HL-60 (cell line): Measurements from ENCODE around the gene MACROD1.

Experiments used
- DNase-seq, 2 experiments: peaks; one replicate each; pipeline ENCODE4 v3.0.0-alpha.2; 2010 to 2020; ENCODE audit warnings: low read depth in 1 of 2, low spot score in 1 of 2
- H3K27ac ChIP-seq: fragments of 250-450 bp; sonication (Bioruptor Pico); replicated peaks from 2 replicates; pipeline ENCODE4 v1.5.1; 2020; ENCODE audit warnings: mild to moderate bottlenecking, moderate library complexity
- H3K27me3 ChIP-seq: fragments of 250-450 bp; sonication (Bioruptor Pico); 2 replicates; pipeline ENCODE4 v1.5.1; 2021; ENCODE audit warnings: mild to moderate bottlenecking, moderate library complexity; ENCODE audit not compliant: insufficient read depth, poor library complexity, severe bottlenecking
- H3K4me3 ChIP-seq: replicated peaks from 2 replicates; pipeline ENCODE4 v1.5.1; 2011; ENCODE audit warnings: mild to moderate bottlenecking, control low read depth, low read length; ENCODE audit not compliant: insufficient read depth
- CTCF ChIP-seq: IDR thresholded peaks from one replicate; pipeline ENCODE4 v1.5.1; 2011; ENCODE audit warnings: low read length, control low read depth, inconsistent platforms; ENCODE audit not compliant: insufficient read depth
- GABPA ChIP-seq: IDR thresholded peaks from 2 replicates; pipeline ENCODE4 v1.6.1; 2012; ENCODE audit warnings: low read depth
- POLR2AphosphoS5 ChIP-seq: IDR thresholded peaks from 2 replicates; pipeline ENCODE4 v1.6.1; 2012; ENCODE audit warnings: low read depth
- REST ChIP-seq: IDR thresholded peaks from 2 replicates; pipeline ENCODE4 v1.6.1; 2012; ENCODE audit warnings: low read depth; ENCODE audit not compliant: insufficient replicate concordance
- SPI1 ChIP-seq: IDR thresholded peaks from 2 replicates; pipeline ENCODE4 v1.6.1; 2012; ENCODE audit warnings: low read depth, mild to moderate bottlenecking, borderline replicate concordance

MACROD1 gene

DNA sequence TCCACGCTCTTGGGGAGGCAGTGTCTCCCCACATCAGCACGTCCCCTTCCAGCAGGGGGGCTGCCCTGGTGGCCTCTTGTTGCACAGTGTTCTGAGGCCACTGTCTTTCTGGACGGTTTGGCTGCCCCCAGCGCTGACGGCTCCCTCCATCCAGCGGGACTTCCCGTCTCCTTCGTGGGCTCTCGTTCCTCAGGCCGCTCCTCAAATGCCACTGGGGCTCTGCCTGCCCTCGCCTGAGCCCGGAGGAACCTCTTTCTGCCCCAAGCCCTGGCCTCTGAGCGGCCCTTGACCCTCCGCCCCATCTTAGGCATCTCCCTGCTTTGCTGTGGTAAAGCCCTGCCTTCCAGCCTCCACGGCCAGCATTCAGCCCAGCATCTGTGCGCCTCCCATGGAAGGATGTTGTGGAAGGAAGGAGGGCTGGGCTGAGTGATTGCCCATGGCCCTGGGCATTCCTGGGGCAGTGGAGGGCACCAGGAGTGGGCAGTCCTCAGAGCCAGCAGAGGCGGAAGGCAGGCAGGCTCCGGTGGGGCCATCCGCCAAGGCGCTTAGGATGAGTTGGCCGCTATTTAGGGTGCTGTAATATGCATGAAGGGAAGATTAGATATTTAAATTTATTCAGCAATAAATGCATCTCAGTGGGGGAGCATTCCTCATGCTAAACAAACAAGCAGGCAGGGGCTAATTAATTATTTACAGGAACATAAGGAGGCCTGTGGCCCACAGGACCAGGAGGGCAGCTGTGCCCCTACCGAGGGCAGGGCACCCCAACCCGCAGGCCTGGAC, 161.9 kb downstream of the MACROD1 start:
- TF ChIP-seq SPI1 = no peak
- no peak for TF ChIP-seq REST
- TF ChIP-seq GABPA = no peak
- no peak for TF ChIP-seq POLR2AphosphoS5
- TF ChIP-seq CTCF = no peak
- DNase-seq = no peak
- Histone ChIP-seq H3K27ac (no peak overlapping the region), H3K4me3 (no peak overlapping the region), H3K27me3 (no peaks in the 10 kb centered on the region)

DNA sequence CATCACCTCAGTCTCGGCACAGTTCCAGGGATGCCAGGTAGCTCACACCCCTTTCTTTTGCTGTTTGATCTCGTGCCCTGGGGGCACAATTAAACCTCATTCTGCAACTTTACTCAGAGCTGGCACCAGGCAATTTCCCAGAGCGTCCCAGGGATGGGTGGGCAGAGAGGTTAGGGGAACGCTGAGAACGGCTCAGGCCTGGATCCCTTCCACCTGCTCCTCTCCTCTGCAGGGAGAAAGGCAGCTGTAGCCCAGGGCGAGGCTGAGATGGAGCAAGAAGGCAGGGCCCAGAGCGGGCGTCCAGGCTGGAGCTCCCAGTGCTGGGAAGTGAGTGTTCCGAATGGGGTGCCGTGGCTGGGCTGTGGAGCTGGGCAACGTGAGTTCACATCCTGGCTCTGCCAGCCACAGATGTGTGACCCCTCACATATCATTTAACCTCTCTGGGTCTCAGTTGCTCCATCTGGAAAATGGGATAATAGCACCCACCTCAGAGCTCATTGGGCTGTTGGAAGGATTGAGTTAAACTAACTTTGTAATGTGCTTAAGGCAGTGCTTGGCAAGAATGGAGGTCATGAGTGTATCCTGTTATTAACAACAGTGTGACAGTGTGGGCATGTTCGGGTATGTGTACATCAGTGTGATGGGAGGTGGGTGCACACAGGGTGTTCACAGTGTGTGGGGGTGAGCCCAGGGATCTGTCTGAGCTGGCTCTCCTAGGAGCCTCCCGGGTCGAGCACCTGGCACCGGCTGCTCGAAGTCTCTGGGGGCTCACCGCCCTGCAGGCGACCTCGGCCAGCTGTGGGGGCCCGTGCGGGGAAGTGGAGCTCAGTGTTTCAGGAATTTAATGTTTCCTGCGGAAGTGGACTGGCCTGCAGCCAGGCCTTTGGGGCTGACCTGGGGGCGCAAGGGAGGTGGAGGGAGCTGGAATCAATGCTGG, 164.2 kb downstream of the MACROD1 start:
- TF ChIP-seq CTCF (no peak), SPI1 (no peak), REST (no peak), GABPA (no peak), POLR2AphosphoS5 (no peak; the same call in 1 of the 2 replicates)
- Histone ChIP-seq H3K4me3 (no peak overlapping the region), H3K27ac (no peak overlapping the region), H3K27me3 (no peaks in the 10 kb centered on the region)
- no peak for DNase-seq

- no peaks in the 10 kb centered on the region for H3K27me3 ChIP-seq
Observed at GRCh38 chr11:64000740-64001483, 165.0 kb downstream of the MACROD1 start.

More at GRCh38 chr11:64000740-64001483, 165.0 kb downstream of the MACROD1 start:
- TF ChIP-seq POLR2AphosphoS5 (no peak), GABPA (no peak), REST (no peak), CTCF (no peak), SPI1 (no peak)
- Histone ChIP-seq H3K4me3 (no peak overlapping the region), H3K27ac (no peak overlapping the region)
- DNase-seq = no peak
